ENCODE measurements around the gene ZNF683. TPM values are rescaled to one million over a fixed set of nuclear protein-coding genes. Genes with fewer than 3 reads are reported as not detected.
"Not testable (repeated sequence)": the region's sequence is repeated elsewhere in the genome, so short reads cannot be mapped to it uniquely, and the experiment has no call there.

ZNF683 gene
- total RNA-seq, 1 donor from 2014 or later, result not detected

GRCh38 chr1:26384076-26384475, 11.5 kb upstream of the ZNF683 start:
- no peak for DNase-seq

GRCh38 chr1:26378879-26379251, 6.3 kb upstream of the ZNF683 start:
- no peak for DNase-seq

GRCh38 chr1:26378088-26378878, 5.7 kb upstream of the ZNF683 start:
- no peak for DNase-seq

GRCh38 chr1:26376050-26376449, 3.5 kb upstream of the ZNF683 start:
- no peak for DNase-seq

GRCh38 chr1:26375081-26375480, 2.5 kb upstream of the ZNF683 start:
- DNase-seq, result no peak

GRCh38 chr1:26374361-26374760, 1.8 kb upstream of the ZNF683 start:
- DNase-seq, result not testable (repeated sequence)

GRCh38 chr1:26373789-26374188, 1.2 kb upstream of the ZNF683 start:
- DNase-seq, result no peak

- no peak for DNase-seq
Observed at GRCh38 chr1:26373281-26373680, 731 bp upstream of the ZNF683 start.

GRCh38 chr1:26372039-26372438, 511 bp downstream of the ZNF683 start:
- DNase-seq, result no peak

- no peak for DNase-seq
Observed at GRCh38 chr1:26370591-26371382, 1.8 kb downstream of the ZNF683 start.

GRCh38 chr1:26368486-26368885, 4.1 kb downstream of the ZNF683 start:
- DNase-seq, result no peak

- DNase-seq, result no peak
Observed at GRCh38 chr1:26368006-26368405, 4.5 kb downstream of the ZNF683 start.

- DNase-seq, result no peak
Observed at GRCh38 chr1:26367441-26367840, 5.1 kb downstream of the ZNF683 start.

- DNase-seq, result no peak
Observed at GRCh38 chr1:26364956-26365355, 7.6 kb downstream of the ZNF683 start.

GRCh38 chr1:26363549-26364448, 8.8 kb downstream of the ZNF683 start:
- peak; percentile 13 for DNase-seq

GRCh38 chr1:26362331-26362730, 10.2 kb downstream of the ZNF683 start:
- DNase-seq, result no peak

- no peak for DNase-seq
Observed at GRCh38 chr1:26361605-26362122, 10.9 kb downstream of the ZNF683 start.

GRCh38 chr1:26360807-26361604, 11.5 kb downstream of the ZNF683 start:
- no peak for DNase-seq

- DNase-seq, result no peak
Observed at GRCh38 chr1:26359981-26360806, 12.4 kb downstream of the ZNF683 start.
